Left lung (tissue), 10 donors: ENCODE results near the gene GRIN3B. TPM values are rescaled to one million over a fixed set of nuclear protein-coding genes. Genes with fewer than 3 reads are reported as not detected.

Source experiments
- ATAC-seq: fragments of 200-7000 bp; cut with Tn5 transposase; one replicate; pipeline ENCODE4 v1.9.1; 2020; ENCODE audit warnings: moderate library complexity
- DNase-seq, 4 donors: peaks; one replicate each; pipeline ENCODE4 v3.0.0-alpha.2; 2013 to 2020
- H3K27ac ChIP-seq, 2 donors: fragments of 200-600 bp; sonication (generic) in 1 of 2; one replicate each; pipeline versions ENCODE4 v1.5.0 to v1.8.0; 2020 to 2021
- H3K27me3 ChIP-seq, 2 donors: fragments of 200-600 bp; sonication (generic) in 1 of 2; one replicate each; pipeline versions ENCODE4 v1.5.0 to v1.8.0; 2020 to 2021
- H3K36me3 ChIP-seq, 2 donors: fragments of 200-600 bp; sonication (generic) in 1 of 2; one replicate each; pipeline versions ENCODE4 v1.5.0 to v1.8.0; 2020 to 2021
- H3K4me1 ChIP-seq, 2 donors: fragments of 200-600 bp; one replicate each; pipeline ENCODE4 v1.8.0; 2021
- H3K4me3 ChIP-seq, 2 donors: fragments of 200-600 bp; sonication (generic) in 1 of 2; one replicate each; pipeline versions ENCODE4 v1.5.0 to v1.8.0; 2020 to 2021; ENCODE audit warnings: mild to moderate bottlenecking in 1 of 2
- H3K9me3 ChIP-seq, 2 donors: fragments of 200-600 bp; sonication (generic) in 1 of 2; one replicate each; pipeline versions ENCODE4 v1.5.0 to v1.8.0; 2020 to 2021
- CTCF ChIP-seq, 2 donors: fragments of 200-600 bp; sonication (generic) in 1 of 2; IDR thresholded peaks; one replicate each; pipeline versions ENCODE4 v1.5.0 to v1.8.0; 2021; ENCODE audit warnings: antibody characterized with exemption in 2 of 2
- intact Hi-C, 2 donors: fragments of 100-400 bp; cut with DNase I; formaldehyde crosslinking; loops; one replicate each; pipeline versions ENCODE4 v1.11.2 to v1.14.2; 2022
- polyA plus RNA-seq, 6 donors: library from polyadenylated mRNA; unstranded; fragments of 120-200 nt; gene quantifications; one replicate each; pipeline ENCODE4 v1.2.1, GENCODE V29; 2013; ENCODE audit not compliant: insufficient read length in 6 of 6
- total RNA-seq, 2 donors: library from RNA; stranded (reverse); fragmentation: NEBNext Ultra II Directional; extraction: Animal tissue kit (Norgen Biotek cat#: 25700); gene quantifications; one replicate each; pipeline ENCODE4 v1.2.1, GENCODE V29; 2021
- donor health status: DM: no; HTN: yes; CAD: no.
- donor health status: DM: no; HTN: no; CAD: no.

Gene GRIN3B
- total and polyA plus RNA-seq, 8 donors = 0.37 to 2.7 (median 0.60) TPM; not detected in 1

- peaks cover 0 to 40% of the 10 kb centered on the region in 2 donors for H3K36me3 ChIP-seq
- no peaks in the 10 kb centered on the region for H3K27me3 ChIP-seq
- peaks cover 0 to 13% of the 10 kb centered on the region in 2 donors for H3K9me3 ChIP-seq
- no peak for ATAC-seq
- TF ChIP-seq CTCF (IDR thresholded peaks at IDR 0.05) = no peak
- no peak overlapping the region for H3K4me3 ChIP-seq
- intact Hi-C loops = no loop called here
- no peaks in the 10 kb centered on the region for H3K4me1 ChIP-seq
- H3K27ac ChIP-seq = no peak overlapping the region
- no peak for DNase-seq
These were observed 52.2 kb downstream of the GRIN3B start for GRCh38 chr19:1052349-1052975.

- Histone ChIP-seq H3K4me3 (no peak overlapping the region), H3K27ac (no peak overlapping the region), H3K4me1 (no peaks in the 10 kb centered on the region), H3K36me3 (peaks cover 0 to 50% of the 10 kb centered on the region in 2 donors), H3K9me3 (peaks cover 0 to 23% of the 10 kb centered on the region in 2 donors), H3K27me3 (no peaks in the 10 kb centered on the region)
- ATAC-seq (no peak), DNase-seq (peak in 1 of 4 donors; percentile 58)
- intact Hi-C loops = no loop called here
- TF ChIP-seq CTCF (IDR thresholded peaks at IDR 0.05) = no peak
These were observed 53.2 kb downstream of the GRIN3B start for GRCh38 chr19:1053176-1054101.

- TF ChIP-seq CTCF (IDR thresholded peaks at IDR 0.05) = no peak
- Histone ChIP-seq H3K36me3 (peaks cover 0 to 56% of the 10 kb centered on the region in 2 donors), H3K9me3 (peaks cover 0 to 31% of the 10 kb centered on the region in 2 donors), H3K27ac (no peak overlapping the region), H3K4me3 (no peak overlapping the region), H3K4me1 (no peaks in the 10 kb centered on the region), H3K27me3 (no peaks in the 10 kb centered on the region)
- ATAC-seq (no peak), DNase-seq (peak in 1 of 4 donors; percentile 61)
- intact Hi-C loops = no loop called here
These were observed 54.1 kb downstream of the GRIN3B start for GRCh38 chr19:1054102-1055027.

GRCh38 chr19:1055028-1055425 is 54.8 kb downstream of the GRIN3B start:
- TF ChIP-seq CTCF (IDR thresholded peaks at IDR 0.05) = no peak
- Histone ChIP-seq H3K27ac (no peak overlapping the region), H3K4me3 (no peak overlapping the region), H3K27me3 (no peaks in the 10 kb centered on the region), H3K36me3 (peaks cover 0 to 61% of the 10 kb centered on the region in 2 donors), H3K9me3 (peaks cover 0 to 31% of the 10 kb centered on the region in 2 donors), H3K4me1 (no peaks in the 10 kb centered on the region)
- DNase-seq (peak in 1 of 4 donors; percentile 61), ATAC-seq (no peak)
- intact Hi-C loops = no loop called here
